ENCODE measurements around the gene PADI3. TPM values are rescaled to one million over a fixed set of nuclear protein-coding genes. Genes with fewer than 3 reads are reported as not detected.
A peak's percentile ranks its signal among the peaks of the same experiment; 100 is the strongest.

The PADI3 gene
- total and polyA plus RNA-seq, 9 of the 15 experiments (the other 6 are each of a cell fraction or from before 2014, with no cell fraction given), result not detected

DNA sequence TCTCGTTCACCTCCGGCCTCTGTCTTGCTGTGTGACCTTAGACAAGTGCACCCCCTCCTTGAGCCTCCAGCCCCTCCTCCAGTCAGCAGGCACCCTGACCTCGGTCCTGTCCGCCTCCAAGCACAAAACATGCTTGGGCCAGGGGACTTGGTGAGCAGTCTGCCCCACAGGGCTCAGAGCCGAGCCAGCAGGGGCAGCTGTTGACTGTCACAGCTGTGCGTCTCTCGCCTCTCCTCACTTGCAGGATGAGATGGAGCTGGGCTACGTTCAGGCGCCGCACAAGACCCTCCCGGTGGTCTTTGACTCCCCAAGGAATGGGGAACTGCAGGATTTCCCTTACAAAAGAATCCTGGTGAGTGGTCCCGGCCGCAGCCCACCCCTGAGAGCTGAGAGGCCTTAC is 24.2 kb downstream of the PADI3 start (continued):
- no peak for TF ChIP-seq PTBP1 (IDR thresholded peaks at IDR 0.05; ENCODE audit: low read depth, low read length)
- no peak for TF ChIP-seq SETDB1 (IDR thresholded peaks at IDR 0.05; ENCODE audit: low read length)

DNA sequence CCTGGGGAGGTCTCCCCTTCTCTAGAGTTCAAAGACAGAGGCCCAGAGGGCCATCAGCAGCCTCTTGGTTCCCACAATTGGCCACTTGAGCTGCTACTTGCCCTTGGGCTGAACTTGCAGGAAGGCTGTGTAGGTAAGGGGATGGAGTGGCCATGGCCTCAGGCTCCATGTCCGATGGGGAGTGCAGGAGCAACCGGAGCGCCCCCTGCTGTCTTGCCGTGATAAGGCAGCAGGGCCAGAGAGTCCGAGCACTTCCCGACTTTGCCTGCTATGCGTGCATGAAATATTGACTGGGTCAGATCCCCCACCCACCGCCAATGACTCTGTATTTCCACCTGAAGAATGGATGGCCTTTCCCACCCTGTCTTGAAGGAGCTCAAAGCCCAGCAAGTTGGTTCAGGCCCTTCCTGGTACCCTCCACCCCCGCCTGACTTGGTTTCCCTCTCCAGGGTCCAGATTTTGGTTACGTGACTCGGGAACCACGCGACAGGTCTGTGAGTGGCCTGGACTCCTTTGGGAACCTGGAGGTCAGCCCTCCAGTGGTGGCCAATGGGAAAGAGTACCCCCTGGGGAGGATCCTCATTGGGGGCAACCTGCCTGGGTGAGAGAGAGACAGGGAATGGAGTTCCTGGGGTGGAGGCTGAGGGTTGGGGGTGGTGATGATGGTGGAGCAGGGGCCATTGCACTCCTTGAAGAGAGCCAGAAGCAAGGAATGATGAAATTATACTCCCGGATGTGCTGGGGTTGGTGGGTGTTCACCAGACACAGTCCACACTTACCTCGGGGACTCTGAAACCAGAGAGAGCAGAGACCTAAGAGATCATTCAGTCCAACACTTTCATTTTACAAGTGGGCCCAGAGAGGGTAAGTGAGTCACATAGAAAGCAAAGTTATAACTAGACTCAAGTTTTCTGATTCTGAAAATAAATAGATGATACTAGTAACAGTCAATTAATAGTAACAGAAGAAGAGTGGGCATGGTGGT is 25.6 kb downstream of the PADI3 start:
- peak; percentile 78 to 88 (median 87) for DNase-seq (ENCODE audit: extremely low read depth in 1 of 4, low spot score in 3 of 4)
- peaks cover 14% of the 10 kb centered on the region for H4K20me1 ChIP-seq (replicated peaks; ENCODE audit: control insufficient read depth, insufficient read depth, low read length)
- BruUV-seq (replicated peaks), result no TSS peak
- ATAC-seq, result peak; percentile 98
- no peak overlapping the region for H3K4me3 ChIP-seq
- H3K27ac ChIP-seq (ENCODE audit: extremely low read depth, low read depth, low read length), result no peak overlapping the region
- intact Hi-C loops (cut with micrococcal nuclease) (loop anchor here (1.0 to 2.0 kb wide), 2 partner anchors 36 to 149 kb away; no protein-coding TSS in a partner anchor), in situ Hi-C loops (cut with MboI) (no loop called here)
- under 1% methylated on average over 15 of the region's 15 CpGs for WGBS (ENCODE audit: insufficient coverage, low coverage, missing lambda C conversion rate)
- CTCF ChIA-PET (ENCODE audit: low intra/inter-chr PET ratio), result interaction anchor here (0.7 to 2.1 kb wide), 3 partner anchors 149 to 214 kb away, joined by 3 to 8 read pairs (median 6); no protein-coding TSS in a partner anchor
- no peak overlapping the region for H3K9ac ChIP-seq (ENCODE audit: insufficient read depth in 1 of 2, low read depth in 2 of 2, low read length in 2 of 2)
- H3K4me1 ChIP-seq (replicated peaks in 1 of 2; ENCODE audit: control insufficient read depth in 2 of 2, insufficient read depth in 2 of 2, low read length in 2 of 2), result 0 out of 5 replicates have a peak, but pooled peaks cover 0 to 2% of the 10 kb centered on the region in 2 experiments
- H2AFZ ChIP-seq (ENCODE audit: low read depth, low read length), result no peak overlapping the region
- peaks cover 3 to 53% of the 10 kb centered on the region in 2 experiments; a peak in 4 of 5 replicates for H3K27me3 ChIP-seq (ENCODE audit: control insufficient read depth in 2 of 2, insufficient read depth in 2 of 2, low read length in 2 of 2)
- H3K36me3 ChIP-seq (ENCODE audit: control insufficient read depth, insufficient read depth, low read length), result no peaks in the 10 kb centered on the region
- H3K4me2 ChIP-seq (ENCODE audit: insufficient read depth, low read length), result no peak overlapping the region
- peaks cover 5% of the 10 kb centered on the region for H3K9me1 ChIP-seq (ENCODE audit: control insufficient read depth, insufficient read depth, low read length)
- POLR2A ChIA-PET, result no interaction called here
- no peaks in the 10 kb centered on the region for H3K9me3 ChIP-seq (replicated peaks; ENCODE audit: control insufficient read depth, insufficient read depth, low read depth, low read length)
- peak; percentile 77 for FAIRE-seq
- no peaks in the 10 kb centered on the region for H3K79me2 ChIP-seq (ENCODE audit: control insufficient read depth, insufficient read depth, low read length)
- TF ChIP-seq, protein P1, sequence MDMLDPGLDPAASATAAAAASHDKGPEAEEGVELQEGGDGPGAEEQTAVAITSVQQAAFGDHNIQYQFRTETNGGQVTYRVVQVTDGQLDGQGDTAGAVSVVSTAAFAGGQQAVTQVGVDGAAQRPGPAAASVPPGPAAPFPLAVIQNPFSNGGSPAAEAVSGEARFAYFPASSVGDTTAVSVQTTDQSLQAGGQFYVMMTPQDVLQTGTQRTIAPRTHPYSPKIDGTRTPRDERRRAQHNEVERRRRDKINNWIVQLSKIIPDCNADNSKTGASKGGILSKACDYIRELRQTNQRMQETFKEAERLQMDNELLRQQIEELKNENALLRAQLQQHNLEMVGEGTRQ (CRISPR knock-in tag; IDR thresholded peaks at IDR 0.05), result no peak
- TF ChIP-seq RB1 (IDR thresholded peaks at IDR 0.05; ENCODE audit: low read depth) (peak; percentile 57; the same call in 1 of the 2 replicates), RCOR1 (IDR thresholded peaks at IDR 0.05; ENCODE audit: borderline replicate concordance in 1 of 2, low read depth in 2 of 2, low read length in 2 of 2) (peak in 1 of 2 experiments; percentile 36; a peak in 1 of 4 replicates), YY1 (IDR thresholded peaks at IDR 0.05; ENCODE audit: borderline replicate concordance in 1 of 3, control insufficient read depth in 1 of 3, extremely low read depth in 1 of 3, insufficient read depth in 3 of 3, insufficient read length in 1 of 3, insufficient replicate concordance in 2 of 3, low read depth in 1 of 3, low read length in 2 of 3) (peak in 1 of 3 experiments; percentile 16)
- TF ChIP-seq, protein P2, sequence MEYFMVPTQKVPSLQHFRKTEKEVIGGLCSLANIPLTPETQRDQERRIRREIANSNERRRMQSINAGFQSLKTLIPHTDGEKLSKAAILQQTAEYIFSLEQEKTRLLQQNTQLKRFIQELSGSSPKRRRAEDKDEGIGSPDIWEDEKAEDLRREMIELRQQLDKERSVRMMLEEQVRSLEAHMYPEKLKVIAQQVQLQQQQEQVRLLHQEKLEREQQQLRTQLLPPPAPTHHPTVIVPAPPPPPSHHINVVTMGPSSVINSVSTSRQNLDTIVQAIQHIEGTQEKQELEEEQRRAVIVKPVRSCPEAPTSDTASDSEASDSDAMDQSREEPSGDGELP (CRISPR knock-in tag; IDR thresholded peaks at IDR 0.05; ENCODE audit: borderline replicate concordance), result peak; percentile 16; the same call in 1 of the 2 replicates
